Stimulated activated CD4-positive, alpha-beta T cell treated with anti-CD3 and anti-CD28 coated beads, Interleukin-15, amount 100 ng/mL, for 48 hours (primary cell): ENCODE measurements around the gene KRT35.

Experiments used
- DNase-seq, 2 donors: peaks; one replicate each; pipeline ENCODE4 v3.0.0-alpha.2; 2020; ENCODE audit warnings: low read depth in 2 of 2

KRT35 gene

GRCh38 chr17:41486809-41487530 lies 6.0 kb upstream of the KRT35 start:
- peak; percentile 25 to 38 for DNase-seq

- no peak for DNase-seq
These were observed 5.4 kb upstream of the KRT35 start for GRCh38 chr17:41486316-41486715.

- no peak for DNase-seq
These were observed 4.3 kb upstream of the KRT35 start for GRCh38 chr17:41484920-41485904.

- DNase-seq, result no peak
These were observed 3.3 kb upstream of the KRT35 start for GRCh38 chr17:41483991-41484826.

GRCh38 chr17:41483531-41483930 lies 2.6 kb upstream of the KRT35 start:
- DNase-seq, result no peak

GRCh38 chr17:41480581-41480980 lies 370 bp downstream of the KRT35 start:
- no peak for DNase-seq

GRCh38 chr17:41480136-41480535 lies 815 bp downstream of the KRT35 start:
- DNase-seq, result no peak

- DNase-seq, result no peak
These were observed 2.7 kb downstream of the KRT35 start for GRCh38 chr17:41478237-41478636.

GRCh38 chr17:41476866-41477815 lies 3.8 kb downstream of the KRT35 start:
- no peak for DNase-seq

- DNase-seq, result no peak
These were observed 5.5 kb downstream of the KRT35 start for GRCh38 chr17:41475421-41475820.

GRCh38 chr17:41474863-41475262 lies 6.1 kb downstream of the KRT35 start:
- no peak for DNase-seq

- no peak for DNase-seq
These were observed 12.6 kb downstream of the KRT35 start for GRCh38 chr17:41468346-41468745.

GRCh38 chr17:41467561-41467960 lies 13.4 kb downstream of the KRT35 start:
- no peak for DNase-seq

GRCh38 chr17:41466988-41467387 lies 14.0 kb downstream of the KRT35 start, which contains the start of gene KRT32:
Gene KRT32 (minus strand): TSS chr17:41467386. CDS start chr17:41467325, 61 bp downstream.
- DNase-seq, result no peak

- no peak for DNase-seq
These were observed 16.3 kb downstream of the KRT35 start for GRCh38 chr17:41464682-41465081.

- DNase-seq, result no peak
These were observed 16.8 kb downstream of the KRT35 start for GRCh38 chr17:41464173-41464572.

- no peak for DNase-seq
These were observed 17.2 kb downstream of the KRT35 start for GRCh38 chr17:41463746-41464145.

- no peak for DNase-seq
These were observed 18.2 kb downstream of the KRT35 start for GRCh38 chr17:41462705-41463104.

GRCh38 chr17:41457676-41458075 lies 23.3 kb downstream of the KRT35 start:
- DNase-seq, result no peak

GRCh38 chr17:41456204-41456603 lies 24.7 kb downstream of the KRT35 start:
- no peak for DNase-seq

GRCh38 chr17:41455236-41455635 lies 25.7 kb downstream of the KRT35 start:
- DNase-seq, result no peak
